T-helper 9 cell (primary cell): Measurements from ENCODE around the gene HOXD11.

ENCODE experiments used
- DNase-seq: peaks from one replicate; pipeline ENCODE4 v3.0.0-alpha.2; 2020

HOXD11 gene

GRCh38 chr2:176136374-176137251 is 29.5 kb downstream of the HOXD11 start:
- no peak for DNase-seq

- DNase-seq, result no peak
These were observed 30.1 kb downstream of the HOXD11 start for GRCh38 chr2:176137252-176137580.

GRCh38 chr2:176137906-176138305 is 30.8 kb downstream of the HOXD11 start:
- no peak for DNase-seq

- no peak for DNase-seq
These were observed 31.4 kb downstream of the HOXD11 start for GRCh38 chr2:176138526-176138922.

DNA sequence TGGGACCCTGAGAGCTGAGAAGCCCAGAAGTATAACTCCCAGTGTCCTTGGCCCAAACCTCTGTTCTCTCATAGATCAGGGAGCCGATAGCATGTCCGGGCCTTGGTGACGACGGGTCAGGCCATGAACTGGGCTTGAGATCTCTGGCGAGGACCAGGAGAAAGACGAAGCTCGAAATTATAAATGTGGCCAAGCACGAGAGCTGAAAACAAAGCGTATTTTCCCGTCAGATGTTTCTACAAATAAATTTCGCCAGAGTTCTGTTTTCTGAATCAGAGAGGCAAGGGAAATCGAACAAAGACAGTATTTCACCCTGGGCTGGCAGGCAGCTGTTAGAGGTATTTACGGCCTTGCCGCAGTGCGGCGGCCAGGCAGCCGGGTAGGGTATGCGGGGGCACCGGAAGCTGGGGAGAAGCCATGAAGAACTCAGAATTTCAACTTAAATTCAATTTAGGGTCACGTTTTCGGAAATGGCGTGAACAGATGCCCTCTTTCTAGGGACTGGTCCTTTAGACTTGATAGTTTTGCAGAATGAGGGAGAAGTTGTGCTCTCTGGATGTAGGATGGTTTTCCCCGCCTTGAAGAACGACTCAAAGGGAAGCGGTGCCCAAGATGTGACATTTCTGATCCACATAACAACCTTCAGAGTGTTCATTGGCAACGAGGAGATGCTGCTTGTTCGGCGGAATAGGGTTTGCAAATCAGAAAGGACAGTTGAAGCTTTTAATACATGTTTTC is 32.0 kb downstream of the HOXD11 start:
- no peak for DNase-seq

DNA sequence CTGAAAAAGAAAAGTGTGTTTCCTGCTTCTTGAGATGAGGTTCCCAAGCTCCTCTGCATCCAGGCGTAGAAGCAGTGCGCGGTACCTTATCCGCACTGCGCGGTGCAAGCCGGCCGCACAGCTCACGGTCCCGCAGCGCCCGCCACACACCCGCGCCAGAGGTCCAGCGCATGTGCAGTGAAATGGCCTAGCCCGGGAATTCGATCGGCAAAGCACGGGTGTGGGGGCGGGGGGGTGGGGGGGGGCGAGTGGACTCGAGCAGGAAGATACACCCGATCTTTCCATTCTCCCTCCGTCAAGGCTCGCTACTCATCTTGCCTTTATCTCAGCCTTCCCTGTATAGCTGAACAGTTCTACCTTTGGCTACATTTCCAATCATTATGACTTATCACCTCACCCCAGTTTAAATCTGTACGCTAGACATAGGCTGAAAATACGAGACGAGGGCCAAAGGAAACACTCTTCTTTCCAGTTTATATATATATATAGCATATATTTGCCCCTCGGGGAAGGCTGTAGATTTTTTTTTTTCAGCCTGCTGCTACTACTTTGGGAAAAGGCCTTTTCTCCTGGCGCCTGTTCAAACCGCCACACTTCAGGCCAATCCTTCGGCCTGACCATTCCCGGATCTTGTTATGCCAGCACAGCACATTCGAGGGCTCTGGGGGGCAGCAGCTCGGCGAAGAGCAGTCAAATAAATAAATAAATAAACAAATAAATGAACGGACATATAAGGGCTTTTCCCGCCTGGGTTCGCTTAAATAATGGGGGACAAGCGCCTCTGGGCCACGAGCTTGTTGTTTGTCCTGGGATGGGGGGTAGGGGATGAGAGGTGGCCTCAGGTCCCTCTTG is 32.8 kb downstream of the HOXD11 start:
- DNase-seq, result no peak

- DNase-seq, result peak; percentile 44
These were observed 33.6 kb downstream of the HOXD11 start for GRCh38 chr2:176140513-176141317.

- no peak for DNase-seq
These were observed 35.2 kb downstream of the HOXD11 start for GRCh38 chr2:176142281-176142680.

GRCh38 chr2:176145085-176145969 is 38.2 kb downstream of the HOXD11 start:
- DNase-seq, result no peak

GRCh38 chr2:176146101-176146500 is 39.0 kb downstream of the HOXD11 start:
- no peak for DNase-seq

GRCh38 chr2:176146645-176147044 is 39.6 kb downstream of the HOXD11 start:
- no peak for DNase-seq

DNA sequence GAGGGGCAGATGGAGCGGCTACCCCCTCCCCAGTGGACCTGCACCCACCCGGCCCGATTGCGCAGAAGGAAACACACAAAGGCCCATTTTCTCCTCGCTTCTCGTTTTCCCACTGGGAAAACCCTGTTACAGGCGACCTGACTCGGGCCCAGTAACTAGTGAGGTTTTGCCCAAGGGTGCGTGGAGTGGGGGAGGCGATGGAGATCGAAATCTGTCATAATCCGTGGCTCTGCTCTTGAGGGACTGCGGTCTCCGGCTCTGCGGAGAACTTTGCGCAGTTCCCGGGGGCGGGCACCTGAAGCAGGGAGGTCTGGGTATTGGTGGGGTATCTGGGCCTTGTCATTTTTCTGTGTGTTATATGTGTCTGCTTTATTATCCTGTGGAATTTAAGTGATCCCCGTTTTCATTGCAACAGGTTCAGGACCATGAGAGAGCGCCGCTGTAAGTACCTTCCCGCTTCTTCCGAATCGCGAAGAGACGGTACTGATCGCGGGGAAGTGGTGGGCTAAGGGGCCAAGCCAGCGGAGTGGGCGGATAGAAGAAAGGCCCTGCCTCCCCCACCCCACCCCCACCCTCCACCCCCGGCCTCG is 40.2 kb downstream of the HOXD11 start:
- no peak for DNase-seq

GRCh38 chr2:176147800-176148496 is 40.9 kb downstream of the HOXD11 start:
- no peak for DNase-seq

DNA sequence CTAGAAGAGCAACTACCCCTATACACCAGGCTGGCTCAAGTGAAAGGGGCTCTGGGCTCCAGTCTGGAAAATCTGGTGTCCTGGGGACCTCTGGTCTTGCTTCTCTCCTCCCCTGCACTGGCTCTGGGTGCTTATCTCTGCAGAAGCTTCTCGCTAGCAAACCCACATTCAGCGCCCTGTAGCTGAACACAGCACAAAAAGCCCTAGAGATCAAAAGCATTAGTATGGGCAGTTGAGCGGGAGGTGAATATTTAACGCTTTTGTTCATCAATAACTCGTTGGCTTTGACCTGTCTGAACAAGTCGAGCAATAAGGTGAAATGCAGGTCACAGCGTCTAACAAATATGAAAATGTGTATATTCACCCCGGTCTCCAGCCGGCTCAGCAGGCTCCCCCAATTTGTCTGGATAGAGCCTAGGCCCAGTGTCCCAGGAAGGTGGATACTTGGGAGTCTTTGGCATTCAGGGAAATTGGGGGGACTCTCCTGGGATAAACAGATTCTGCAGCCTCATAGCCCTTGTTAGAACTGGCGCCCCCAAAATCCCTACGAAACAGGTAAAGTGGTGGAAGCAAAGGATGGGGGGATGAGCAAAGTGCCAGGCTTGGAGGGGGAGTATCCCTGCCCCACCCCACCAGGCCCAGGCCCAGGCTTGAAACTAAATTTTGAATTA is 41.8 kb downstream of the HOXD11 start:
- no peak for DNase-seq

- DNase-seq, result no peak
These were observed 42.4 kb downstream of the HOXD11 start for GRCh38 chr2:176149481-176149938.

GRCh38 chr2:176149939-176150583 is 43.0 kb downstream of the HOXD11 start:
- no peak for DNase-seq

DNA sequence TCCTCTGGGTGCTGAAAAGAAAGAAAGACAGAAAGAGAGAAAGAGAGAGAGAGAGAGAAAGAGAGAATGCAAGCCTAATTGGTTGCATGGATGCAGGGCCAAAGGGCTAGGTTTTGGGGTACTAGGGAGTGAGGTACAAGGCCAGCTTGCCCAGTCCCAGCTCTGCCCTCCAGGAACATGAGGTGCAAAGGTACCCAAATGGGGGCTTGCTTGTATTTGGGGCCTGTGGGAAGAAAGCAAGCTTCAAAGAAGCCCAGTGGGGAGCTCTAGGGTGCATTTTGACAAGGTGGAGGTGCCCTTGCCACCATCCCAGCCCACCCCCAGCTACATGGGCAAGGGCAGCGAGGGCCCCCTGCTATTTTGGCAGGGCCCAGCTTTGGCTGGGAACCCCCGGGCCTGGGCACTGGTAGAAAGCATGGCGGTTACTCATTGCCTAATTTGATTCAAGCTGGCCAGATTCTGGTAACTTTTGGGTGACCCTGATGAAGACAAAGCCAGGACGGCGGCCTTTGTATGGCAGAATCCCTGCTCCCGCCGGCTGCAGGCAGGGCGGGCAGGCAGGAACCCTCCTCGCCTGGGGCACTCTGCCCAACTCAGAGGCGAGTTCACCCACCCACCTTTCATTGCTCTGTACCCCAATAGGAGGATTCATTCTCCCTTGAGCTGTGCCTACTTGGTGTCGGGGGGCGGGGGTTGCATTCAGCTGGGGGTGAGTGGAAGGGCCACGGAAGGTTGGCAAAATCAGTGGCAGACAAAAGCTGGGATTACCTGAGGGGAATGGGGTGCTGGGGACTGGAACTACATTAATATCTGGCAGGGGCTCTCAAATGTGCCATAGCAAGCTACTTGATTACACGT is 43.7 kb downstream of the HOXD11 start:
- DNase-seq, result no peak
